GM19043 (cell line): ENCODE results near the gene DNER.
"Not testable (repeated sequence)": the region's sequence is repeated elsewhere in the genome, so short reads cannot be mapped to it uniquely, and the experiment has no call there.

Experiments
- ATAC-seq: cut with Tn5 transposase; IDR thresholded peaks from one replicate; pipeline ENCODE4 v1.9.1; 2021; ENCODE audit warnings: low read depth; ENCODE audit not compliant: unreplicated experiment

Gene DNER

GRCh38 chr2:229350883-229351282, 363.5 kb downstream of the DNER start:
- no peak for ATAC-seq

DNA sequence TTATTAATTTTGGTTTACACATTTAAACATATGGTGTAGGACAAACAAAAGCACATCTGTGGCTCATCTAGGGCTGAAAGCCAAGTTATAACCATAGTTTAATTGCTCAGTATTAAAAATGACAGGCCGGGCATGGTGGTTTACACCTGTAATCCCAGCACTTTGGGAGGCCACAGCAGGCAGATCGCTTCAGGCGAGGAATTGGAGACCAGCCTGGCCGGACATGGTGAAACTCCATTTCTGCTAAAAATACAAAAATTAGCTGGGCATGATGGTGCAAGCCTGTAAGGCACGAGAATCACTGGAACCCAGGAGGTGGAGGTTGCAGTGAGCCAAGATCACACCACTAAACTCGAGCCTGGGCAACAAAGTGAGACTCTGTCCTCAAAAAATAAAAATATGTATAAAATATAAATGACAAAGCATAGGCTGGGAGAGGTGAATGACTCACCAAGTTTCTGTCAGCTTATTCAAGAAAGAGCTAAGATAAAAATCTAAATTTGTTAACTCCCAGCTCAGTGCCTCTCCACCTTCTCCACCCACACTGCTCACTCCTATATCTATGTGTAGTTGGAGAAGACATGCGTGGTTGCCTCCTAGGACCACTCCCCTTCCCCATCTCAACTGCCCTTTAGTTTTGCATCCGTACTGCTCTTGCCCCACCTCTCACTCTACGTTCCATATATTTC, 364.1 kb downstream of the DNER start:
- ATAC-seq: no peak

- ATAC-seq: no peak
These were observed 366.2 kb downstream of the DNER start for GRCh38 chr2:229348128-229348527.

- ATAC-seq: no peak
These were observed 367.4 kb downstream of the DNER start for GRCh38 chr2:229346816-229347540.

DNA sequence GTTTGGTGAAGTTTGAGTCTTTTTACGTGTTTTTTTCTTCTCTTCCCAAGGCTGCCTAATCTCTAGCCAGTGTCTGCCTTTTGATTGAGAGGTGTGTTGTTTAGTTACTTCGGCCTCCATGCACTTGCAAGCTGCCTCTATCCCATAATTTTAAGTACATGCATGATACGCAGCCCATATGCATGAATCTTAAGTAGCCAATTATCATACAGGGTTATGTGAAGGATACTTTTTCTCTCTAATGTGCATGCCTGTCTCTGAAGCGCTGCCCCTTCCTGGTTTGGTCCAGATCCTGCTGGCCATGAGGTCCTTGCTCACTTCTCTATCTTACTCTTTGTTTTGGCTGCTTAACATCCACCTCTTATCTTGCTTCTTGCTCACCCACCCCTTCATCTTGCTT, 369.4 kb downstream of the DNER start:
- ATAC-seq: no peak

- ATAC-seq: no peak
These were observed 370.2 kb downstream of the DNER start for GRCh38 chr2:229344151-229344551.

DNA sequence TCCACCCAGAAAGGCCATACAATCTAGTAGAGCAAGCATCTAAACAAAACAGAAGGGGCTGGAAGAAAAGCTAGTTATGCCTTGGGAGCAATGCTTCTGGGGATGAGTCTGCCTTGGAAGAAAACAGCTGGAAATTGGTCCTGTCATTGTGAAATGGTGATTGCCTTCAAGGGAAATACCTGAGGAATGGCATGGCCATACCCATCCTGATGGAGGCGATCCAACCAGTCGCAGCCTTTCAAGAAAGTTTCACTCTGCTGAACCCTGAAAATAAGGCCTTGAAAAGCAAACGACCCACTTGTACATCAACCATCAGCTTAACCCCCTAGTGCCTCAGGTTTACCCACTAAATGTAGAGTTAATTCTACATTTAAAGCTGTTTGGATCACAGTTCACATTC, 370.7 kb downstream of the DNER start:
- no peak for ATAC-seq

DNA sequence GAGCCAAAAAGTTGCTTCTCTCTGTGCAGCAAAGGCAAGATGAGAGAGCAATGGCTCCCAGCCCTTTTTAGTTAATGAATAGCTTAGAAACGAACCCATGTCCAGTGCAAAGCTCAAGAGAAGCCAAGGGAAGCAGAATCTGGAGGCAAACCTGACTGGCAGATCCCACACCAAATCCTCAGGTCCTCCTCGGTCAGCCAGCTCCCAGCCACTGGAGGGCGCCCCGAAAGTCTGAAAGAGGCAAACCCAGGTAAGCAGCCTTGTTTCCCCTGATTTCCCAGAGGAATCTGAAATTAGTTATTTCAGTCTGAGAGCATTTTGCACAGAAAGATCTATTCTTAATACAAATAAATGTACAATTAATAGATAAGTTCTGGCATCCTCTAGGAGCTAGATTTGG, 372.0 kb downstream of the DNER start:
- ATAC-seq: no peak

DNA sequence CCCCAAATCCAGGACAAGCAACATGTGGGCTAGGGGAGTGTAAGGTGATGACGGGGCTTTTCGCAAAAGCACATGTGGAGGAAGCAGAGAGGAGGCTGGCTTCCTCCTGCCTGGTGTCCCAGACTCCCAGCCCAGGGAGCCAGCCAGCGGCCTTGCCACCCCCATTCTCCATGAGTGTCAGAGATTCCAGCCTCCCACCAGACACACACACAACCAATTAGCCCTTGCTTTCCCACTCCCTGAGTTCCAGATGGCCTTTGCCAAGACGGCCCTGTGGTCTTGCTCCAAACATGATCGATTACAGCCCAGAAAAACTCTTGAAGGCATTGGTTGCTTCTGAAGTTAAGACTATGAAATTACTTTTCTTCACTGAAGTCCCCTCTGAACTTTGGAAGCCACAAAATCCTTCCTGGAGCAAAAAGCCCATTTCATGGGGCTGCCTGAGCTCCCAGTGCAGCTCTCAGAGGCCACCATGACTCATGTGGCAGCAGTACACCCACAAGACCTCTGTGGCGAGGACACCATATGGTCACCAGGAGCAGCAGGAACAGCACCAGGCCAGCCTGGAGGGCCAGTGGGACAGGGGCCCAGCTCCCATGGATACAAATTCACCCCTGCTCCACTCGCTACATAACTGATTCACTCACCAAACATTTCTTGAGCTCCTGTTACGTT, 374.1 kb downstream of the DNER start:
- no peak for ATAC-seq

GRCh38 chr2:229339618-229340017, 374.7 kb downstream of the DNER start:
- no peak for ATAC-seq

DNA sequence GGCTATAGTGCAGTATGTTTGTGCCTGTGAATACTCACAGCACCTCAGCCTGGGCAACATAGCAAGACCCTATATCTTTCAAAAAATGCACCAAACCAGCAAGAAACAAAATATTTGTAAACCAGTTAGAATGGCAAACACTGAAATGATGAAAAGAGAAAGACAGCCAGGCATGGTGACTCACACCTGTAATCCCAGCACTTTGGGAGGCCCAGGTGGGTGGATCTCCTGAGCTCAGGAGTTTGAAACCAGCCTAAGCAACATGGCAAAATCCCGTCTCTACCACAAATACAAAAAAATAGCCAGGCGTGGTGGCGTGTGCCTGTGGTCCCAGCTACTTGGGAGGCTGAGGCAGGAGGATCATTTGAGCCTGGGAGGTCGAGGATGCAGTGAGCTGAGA, 375.2 kb downstream of the DNER start:
- not testable (repeated sequence) for ATAC-seq

DNA sequence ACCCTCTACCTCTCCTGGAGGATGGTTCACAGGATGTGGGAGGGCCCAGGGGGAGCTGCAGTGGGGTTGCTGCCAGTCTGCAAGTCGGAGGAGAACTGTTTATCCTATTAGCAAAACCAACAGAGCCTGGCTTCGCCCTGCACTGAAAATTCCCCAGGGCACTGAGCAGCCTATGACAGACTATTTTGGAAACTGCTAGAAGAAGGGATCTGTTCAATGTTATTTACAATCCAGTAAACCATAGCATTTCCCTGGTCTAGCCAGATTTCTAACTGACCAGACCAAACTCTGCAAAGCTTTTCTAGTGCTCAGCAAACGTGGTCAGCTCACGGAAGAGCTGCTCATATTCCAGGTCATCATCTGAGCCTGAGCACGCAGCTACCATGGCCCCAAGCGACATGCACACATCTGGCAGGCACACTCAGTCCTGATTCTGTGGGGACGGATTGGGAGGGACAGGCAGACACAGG, 378.4 kb downstream of the DNER start:
- no peak for ATAC-seq

GRCh38 chr2:229335330-229335729, 379.0 kb downstream of the DNER start:
- ATAC-seq: no peak

- ATAC-seq: no peak
These were observed 383.4 kb downstream of the DNER start for GRCh38 chr2:229330952-229331351.

DNA sequence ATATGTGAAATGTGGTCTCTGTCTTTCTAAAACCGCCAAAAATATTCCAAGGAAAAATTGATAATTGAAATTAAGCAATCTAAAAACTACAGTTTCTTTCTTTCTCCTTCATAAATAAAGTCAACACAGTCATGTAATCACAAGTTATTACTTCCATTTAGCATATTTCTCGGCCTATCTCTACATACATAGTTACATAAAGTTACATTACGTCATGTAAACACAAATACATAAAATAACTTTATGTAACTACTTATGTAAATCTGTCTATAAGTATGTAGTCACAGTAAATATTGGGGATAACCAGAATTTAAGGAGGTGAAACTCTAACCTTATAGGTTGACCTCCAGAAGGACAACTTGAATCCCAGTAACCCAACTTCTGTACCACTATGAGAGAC, 394.8 kb downstream of the DNER start:
- ATAC-seq: no peak

DNA sequence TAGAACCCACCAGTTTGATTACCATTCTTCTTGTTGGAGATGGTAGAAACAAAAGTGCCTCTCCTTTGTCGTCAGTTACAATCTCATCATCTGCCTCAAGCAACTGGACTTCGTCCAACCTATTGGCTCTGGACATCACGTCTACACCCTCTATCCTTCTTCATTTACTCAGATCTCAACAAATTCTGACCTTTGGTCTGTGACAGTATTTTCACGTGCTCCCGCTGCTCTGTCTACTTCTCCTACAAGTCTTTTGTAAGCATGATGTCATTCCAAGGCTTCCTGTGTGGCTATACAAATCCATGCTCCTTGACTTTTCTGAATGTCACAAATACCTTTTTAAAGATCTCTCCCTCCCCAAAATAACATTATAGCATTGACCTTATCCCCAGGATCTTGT, 400.2 kb downstream of the DNER start:
- no peak for ATAC-seq

DNA sequence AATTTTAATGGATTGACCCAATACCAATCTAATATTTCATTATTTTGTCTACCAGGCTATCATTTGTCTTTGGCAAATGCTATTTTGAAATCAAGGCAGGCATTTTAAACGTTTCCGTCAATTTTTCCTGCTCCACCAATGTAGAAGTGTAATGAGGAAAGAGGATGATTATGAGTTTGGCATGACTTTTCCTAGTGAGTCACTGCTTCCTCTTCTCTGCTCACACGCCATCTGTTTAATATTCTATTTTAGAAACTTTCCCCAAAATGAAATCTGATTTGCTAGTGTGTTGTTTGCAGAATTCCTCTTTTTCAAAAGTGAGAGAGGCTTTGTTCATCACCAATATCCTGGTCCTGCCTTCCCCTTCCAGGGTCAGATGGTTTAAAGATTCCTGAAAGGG, 400.8 kb downstream of the DNER start:
- ATAC-seq: no peak
